Smooth muscle cell (in vitro differentiated cells): ENCODE results near the gene CCDC34. TPM values are rescaled to one million over a fixed set of nuclear protein-coding genes. Genes with fewer than 3 reads are reported as not detected.

Source experiments
- DNase-seq: peaks from one replicate; lab custom pipeline; 2025; ENCODE audit not compliant: unreplicated experiment; lab: John Stamatoyannopoulos, UW
- H2AFZ ChIP-seq: fragments of 200-600 bp; sonication (generic); 2 replicates; pipeline ENCODE4 v1.6.0; 2016; ENCODE audit warnings: antibody characterized with exemption, low read depth, mild to moderate bottlenecking
- H3F3A ChIP-seq: fragments of 200-600 bp; sonication (generic); 2 replicates; pipeline ENCODE4 v1.6.0; 2017; ENCODE audit warnings: antibody characterized with exemption, low read depth
- H3K27ac ChIP-seq: fragments of 200-600 bp; sonication (generic); 2 replicates; pipeline ENCODE4 v1.5.1; 2016; ENCODE audit warnings: low read depth, mild to moderate bottlenecking
- H3K27me3 ChIP-seq: fragments of 200-600 bp; sonication (generic); 2 replicates; pipeline ENCODE4 v1.6.1; 2016; ENCODE audit warnings: low read depth, mild to moderate bottlenecking
- H3K36me3 ChIP-seq: fragments of 200-600 bp; sonication (generic); 2 replicates; pipeline ENCODE4 v1.5.1; 2016; ENCODE audit warnings: low read depth
- H3K4me1 ChIP-seq: fragments of 200-600 bp; sonication (generic); 2 replicates; pipeline ENCODE4 v1.5.1; 2016; ENCODE audit warnings: low read depth
- H3K4me2 ChIP-seq: fragments of 200-600 bp; sonication (generic); 2 replicates; pipeline ENCODE4 v1.6.0; 2016; ENCODE audit warnings: mild to moderate bottlenecking
- H3K4me3 ChIP-seq: fragments of 200-600 bp; sonication (generic); 2 replicates; pipeline ENCODE4 v1.5.1; 2016; ENCODE audit warnings: mild to moderate bottlenecking
- H3K79me2 ChIP-seq: fragments of 200-600 bp; sonication (generic); 2 replicates; pipeline ENCODE4 v1.6.0; 2016; ENCODE audit warnings: low read depth, mild to moderate bottlenecking
- H3K9ac ChIP-seq: fragments of 200-600 bp; sonication (generic); 2 replicates; pipeline ENCODE4 v1.6.0; 2016; ENCODE audit warnings: low read depth
- H3K9me3 ChIP-seq: fragments of 200-600 bp; sonication (generic); replicated peaks from 2 replicates; pipeline ENCODE4 v1.5.1; 2016; ENCODE audit warnings: low read depth
- H4K20me1 ChIP-seq: fragments of 200-600 bp; sonication (generic); 2 replicates; pipeline ENCODE4 v1.6.0; 2016; ENCODE audit warnings: low read depth
- WGBS: methylation state at CpG from one replicate; pipeline ENCODE4 v1.1.7; 2016; ENCODE audit warnings: low lambda C conversion rate; 5-methylcytosine and 5-hydroxymethylcytosine counted together
- polyA plus RNA-seq: library from polyadenylated mRNA; unstranded; fragments of >200 nt; fragmentation: Nextera tagmentation; extraction: Ambion mirVana; gene quantifications from 2 replicates; pipeline ENCODE4 v1.2.1, GENCODE V29; 2016
- total RNA-seq: library from RNA; depleted of rRNA; stranded (reverse); fragments of >200 nt; gene quantifications from 2 replicates; pipeline ENCODE4 v1.2.3, GENCODE V29; 2014
- TF ChIP-seq, protein P1 (sequence below): fragments of 200-600 bp; sonication (generic); IDR thresholded peaks from 2 replicates; pipeline ENCODE4 v1.5.1; 2017; ENCODE audit warnings: borderline replicate concordance, mild to moderate bottlenecking, antibody characterized with exemption; ENCODE audit not compliant: insufficient read depth, poor library complexity, severe bottlenecking

CCDC34 gene
- total and polyA plus RNA-seq, 2 experiments from 2014 or later = 6.7 to 9.3 TPM

DNA sequence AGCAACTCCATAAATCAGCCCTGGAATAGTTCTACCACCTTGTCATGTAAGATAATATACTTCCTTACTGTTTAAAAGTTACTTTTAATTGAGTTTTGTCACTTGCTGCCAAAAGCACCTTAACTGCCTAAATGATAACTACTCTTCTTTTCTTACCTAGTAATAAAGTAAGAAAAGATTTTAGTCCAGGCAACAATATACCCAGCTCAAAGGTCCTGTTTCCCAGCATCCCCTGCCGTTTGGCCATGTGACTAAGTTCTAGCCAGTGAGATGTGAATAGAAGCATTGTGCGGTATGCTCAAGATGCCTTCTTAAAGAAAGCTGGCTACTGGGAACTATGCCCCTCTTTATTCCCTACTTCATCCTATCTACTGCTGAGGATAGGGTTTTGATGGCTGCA is 39.4 kb upstream of the CCDC34 start:
- 95% methylated on average over 2 of the region's 2 CpGs for WGBS
- H3K27ac ChIP-seq = no peak overlapping the region

DNA sequence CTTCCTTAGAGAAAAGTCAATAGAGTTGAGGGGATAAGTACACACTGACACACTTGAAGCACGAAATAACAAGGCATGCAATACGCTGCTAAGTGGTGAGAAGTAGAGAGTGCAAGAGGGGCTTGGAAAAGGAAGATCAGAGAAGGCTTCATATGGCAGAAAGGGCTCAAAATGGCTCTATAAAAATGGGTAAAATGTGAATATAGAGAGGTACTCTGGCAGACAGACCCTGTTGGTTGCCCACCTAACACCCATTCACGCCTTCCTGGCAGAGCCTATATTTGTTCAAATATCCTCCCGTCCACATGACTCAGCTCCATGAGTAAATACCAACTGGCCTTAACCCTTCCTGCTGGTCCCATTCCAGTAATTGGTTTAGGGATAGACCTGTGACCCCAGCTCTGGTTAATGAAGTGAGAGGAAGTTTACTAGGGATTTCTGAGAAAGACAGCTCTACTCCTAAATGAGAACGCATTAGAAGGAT is 38.9 kb upstream of the CCDC34 start:
- Histone ChIP-seq H3F3A (peaks cover 4% of the 10 kb centered on the region), H3K4me3 (peak overlapping the region; percentile 1), H3K9me3 (no peaks in the 10 kb centered on the region), H3K36me3 (no peaks in the 10 kb centered on the region), H3K27me3 (no peaks in the 10 kb centered on the region), H3K4me2 (no peak overlapping the region), H3K27ac (no peak overlapping the region), H4K20me1 (peaks cover 12% of the 10 kb centered on the region), H3K79me2 (peaks cover 11% of the 10 kb centered on the region), H3K4me1 (peaks cover 14% of the 10 kb centered on the region), H3K9ac (no peak overlapping the region), H2AFZ (no peak overlapping the region)
- TF ChIP-seq, protein P1, sequence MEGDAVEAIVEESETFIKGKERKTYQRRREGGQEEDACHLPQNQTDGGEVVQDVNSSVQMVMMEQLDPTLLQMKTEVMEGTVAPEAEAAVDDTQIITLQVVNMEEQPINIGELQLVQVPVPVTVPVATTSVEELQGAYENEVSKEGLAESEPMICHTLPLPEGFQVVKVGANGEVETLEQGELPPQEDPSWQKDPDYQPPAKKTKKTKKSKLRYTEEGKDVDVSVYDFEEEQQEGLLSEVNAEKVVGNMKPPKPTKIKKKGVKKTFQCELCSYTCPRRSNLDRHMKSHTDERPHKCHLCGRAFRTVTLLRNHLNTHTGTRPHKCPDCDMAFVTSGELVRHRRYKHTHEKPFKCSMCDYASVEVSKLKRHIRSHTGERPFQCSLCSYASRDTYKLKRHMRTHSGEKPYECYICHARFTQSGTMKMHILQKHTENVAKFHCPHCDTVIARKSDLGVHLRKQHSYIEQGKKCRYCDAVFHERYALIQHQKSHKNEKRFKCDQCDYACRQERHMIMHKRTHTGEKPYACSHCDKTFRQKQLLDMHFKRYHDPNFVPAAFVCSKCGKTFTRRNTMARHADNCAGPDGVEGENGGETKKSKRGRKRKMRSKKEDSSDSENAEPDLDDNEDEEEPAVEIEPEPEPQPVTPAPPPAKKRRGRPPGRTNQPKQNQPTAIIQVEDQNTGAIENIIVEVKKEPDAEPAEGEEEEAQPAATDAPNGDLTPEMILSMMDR = no peak
- WGBS = 85% methylated on average over 5 of the region's 5 CpGs
- no peak for DNase-seq

More for the DNA sequence above, 39.4 kb upstream of the CCDC34 start:
- Histone ChIP-seq H4K20me1 (peaks cover 17% of the 10 kb centered on the region), H3K9ac (no peak overlapping the region), H3K27me3 (no peaks in the 10 kb centered on the region), H3K4me1 (peaks cover 8% of the 10 kb centered on the region), H3K9me3 (no peaks in the 10 kb centered on the region), H3F3A (no peaks in the 10 kb centered on the region), H3K4me3 (peak overlapping the region; percentile 1), H3K36me3 (no peaks in the 10 kb centered on the region), H2AFZ (no peak overlapping the region), H3K79me2 (peaks cover 11% of the 10 kb centered on the region), H3K4me2 (no peak overlapping the region)
- DNase-seq = no peak
- TF ChIP-seq, protein P1 = no peak

DNA sequence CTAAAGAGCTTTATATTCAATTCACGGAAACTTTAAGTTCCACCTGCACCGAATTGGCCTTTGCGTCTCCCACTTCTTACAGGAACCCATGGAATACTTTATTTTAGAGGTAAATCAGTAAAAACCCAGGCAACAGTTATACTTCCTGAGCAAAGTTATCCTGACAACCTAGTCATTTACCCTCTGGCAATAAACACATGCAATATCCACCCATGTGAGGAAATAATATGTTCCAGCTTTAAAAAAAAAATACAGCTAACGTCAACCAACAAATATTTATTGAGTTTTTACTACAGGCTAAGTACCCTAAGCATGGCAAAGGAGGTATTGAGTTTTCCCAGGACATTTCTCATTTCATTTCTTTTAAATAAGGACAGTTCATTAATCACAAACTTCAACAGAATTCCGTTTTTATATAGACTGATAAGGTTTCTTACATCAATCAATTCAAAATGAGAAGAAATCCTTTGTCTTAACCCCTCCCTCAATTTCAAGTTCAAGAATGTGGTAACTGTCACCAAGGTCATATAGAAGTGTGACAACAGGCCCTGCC is 38.3 kb upstream of the CCDC34 start:
- WGBS = 90% methylated on average over 5 of the region's 5 CpGs
- peaks cover 11% of the 10 kb centered on the region for H3K79me2 ChIP-seq

DNA sequence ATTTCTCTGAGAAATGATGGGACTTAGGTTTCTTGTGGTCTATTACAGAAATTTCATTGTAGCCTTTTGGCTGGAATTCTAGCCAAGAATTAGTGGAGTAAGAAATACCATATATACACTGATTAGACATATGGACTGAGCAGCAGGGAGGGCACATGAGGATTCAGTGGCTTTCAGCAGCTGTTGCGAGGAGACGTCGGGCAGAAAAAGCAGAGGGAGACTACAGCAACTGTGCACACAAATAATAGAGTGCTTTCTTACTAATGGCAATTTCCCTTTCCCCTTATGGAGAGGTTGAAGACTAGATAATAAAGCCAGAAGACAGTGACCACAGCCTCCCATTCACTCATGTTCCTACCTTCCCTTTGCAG is 35.4 kb upstream of the CCDC34 start:
- Histone ChIP-seq H2AFZ (no peak overlapping the region), H3K9ac (no peak overlapping the region), H3K4me2 (no peak overlapping the region), H3F3A (peaks cover 25% of the 10 kb centered on the region), H4K20me1 (peaks cover 6% of the 10 kb centered on the region), H3K36me3 (no peaks in the 10 kb centered on the region), H3K4me1 (peaks cover 47% of the 10 kb centered on the region), H3K79me2 (peaks cover 11% of the 10 kb centered on the region), H3K27me3 (no peaks in the 10 kb centered on the region), H3K4me3 (no peak overlapping the region), H3K9me3 (no peaks in the 10 kb centered on the region), H3K27ac (no peak overlapping the region)
- 63% methylated on average over 3 of the region's 3 CpGs for WGBS
- TF ChIP-seq, protein P1 = no peak
- DNase-seq = no peak

More for the DNA sequence above, 38.3 kb upstream of the CCDC34 start:
- Histone ChIP-seq H3K4me1 (peaks cover 19% of the 10 kb centered on the region), H3K27ac (no peak overlapping the region), H3K4me2 (no peak overlapping the region), H3K9me3 (no peaks in the 10 kb centered on the region), H3K9ac (no peak overlapping the region), H2AFZ (no peak overlapping the region), H3K36me3 (no peaks in the 10 kb centered on the region), H3K27me3 (no peaks in the 10 kb centered on the region), H3F3A (peaks cover 10% of the 10 kb centered on the region), H3K4me3 (no peak overlapping the region), H4K20me1 (peaks cover 8% of the 10 kb centered on the region)
- TF ChIP-seq, protein P1 = no peak
- no peak for DNase-seq
